ENCODE data around the gene COL18A1.

DNA sequence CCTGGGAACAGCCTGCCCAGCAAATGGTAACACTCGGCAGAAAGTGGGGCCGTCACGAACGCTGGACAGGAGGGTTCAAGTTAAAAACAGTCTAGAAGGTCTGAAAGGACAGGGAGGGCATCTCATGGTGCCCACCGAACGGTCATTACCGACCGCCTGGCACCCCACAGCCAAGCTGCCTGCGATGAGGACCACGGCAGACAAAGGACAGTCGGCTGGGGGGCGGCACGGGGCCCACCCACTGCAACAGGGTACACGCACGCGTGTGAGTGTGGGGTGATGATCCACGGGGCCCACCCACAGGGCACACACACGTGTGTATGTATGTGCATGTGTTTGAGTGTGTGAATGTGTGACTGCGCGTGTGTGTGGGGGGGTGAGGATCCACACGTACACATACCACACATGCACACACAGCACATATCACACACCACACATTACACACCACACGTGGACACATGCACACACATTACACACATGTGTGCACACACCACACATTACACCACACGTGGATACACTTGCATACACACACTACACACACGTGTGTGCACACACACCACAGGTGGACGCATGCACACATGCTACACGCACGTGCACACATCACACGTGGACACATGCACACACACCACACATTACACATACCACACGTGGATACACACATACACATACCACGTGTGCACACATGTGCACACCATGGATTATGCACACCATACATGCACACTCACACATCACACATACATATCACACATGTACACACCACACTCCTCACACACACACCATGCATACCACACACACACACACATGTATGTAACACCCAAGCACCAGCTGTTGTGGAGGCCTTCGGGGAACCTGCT lies 74.1 kb downstream of the COL18A1 start:
- TF ChIP-seq, protein P1, sequence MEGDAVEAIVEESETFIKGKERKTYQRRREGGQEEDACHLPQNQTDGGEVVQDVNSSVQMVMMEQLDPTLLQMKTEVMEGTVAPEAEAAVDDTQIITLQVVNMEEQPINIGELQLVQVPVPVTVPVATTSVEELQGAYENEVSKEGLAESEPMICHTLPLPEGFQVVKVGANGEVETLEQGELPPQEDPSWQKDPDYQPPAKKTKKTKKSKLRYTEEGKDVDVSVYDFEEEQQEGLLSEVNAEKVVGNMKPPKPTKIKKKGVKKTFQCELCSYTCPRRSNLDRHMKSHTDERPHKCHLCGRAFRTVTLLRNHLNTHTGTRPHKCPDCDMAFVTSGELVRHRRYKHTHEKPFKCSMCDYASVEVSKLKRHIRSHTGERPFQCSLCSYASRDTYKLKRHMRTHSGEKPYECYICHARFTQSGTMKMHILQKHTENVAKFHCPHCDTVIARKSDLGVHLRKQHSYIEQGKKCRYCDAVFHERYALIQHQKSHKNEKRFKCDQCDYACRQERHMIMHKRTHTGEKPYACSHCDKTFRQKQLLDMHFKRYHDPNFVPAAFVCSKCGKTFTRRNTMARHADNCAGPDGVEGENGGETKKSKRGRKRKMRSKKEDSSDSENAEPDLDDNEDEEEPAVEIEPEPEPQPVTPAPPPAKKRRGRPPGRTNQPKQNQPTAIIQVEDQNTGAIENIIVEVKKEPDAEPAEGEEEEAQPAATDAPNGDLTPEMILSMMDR (IDR thresholded peaks at IDR 0.05 in 8 of 11, conservative IDR thresholded peaks at IDR 0.05 in 3 of 11) = no peak
- TF ChIP-seq POLR2A (IDR thresholded peaks at IDR 0.05) (no peak), POLR2AphosphoS5 (IDR thresholded peaks at IDR 0.05) (peak in 2 of 3 donors; percentile 38 to 49)

All from spleen (tissue), 7 donors.